HepG2 (cell line): ENCODE results near the gene LIM2. TPM values are rescaled to one million over a fixed set of nuclear protein-coding genes. Genes with fewer than 3 reads are reported as not detected.

Source experiments
- CENPBD1 ChIP-seq: sonication (generic); formaldehyde crosslinking; IDR thresholded peaks from 2 replicates; pipeline ENCODE4 v1.8.0; 2022; ENCODE audit warnings: missing genetic modification reagents, low read depth, mild to moderate bottlenecking, borderline replicate concordance
- HIVEP1 ChIP-seq: sonication (generic); formaldehyde crosslinking; IDR thresholded peaks from 2 replicates; pipeline ENCODE4 v1.4.0; 2020; ENCODE audit warnings: mild to moderate bottlenecking, missing genetic modification reagents
- HNF1A ChIP-seq, 2 experiments: sonication (generic) in 1 of 2; formaldehyde crosslinking in 1 of 2; IDR thresholded peaks; 2 replicates each; pipeline versions ENCODE4 v1.4.0 to v1.6.1; 2016 to 2020; ENCODE audit warnings: borderline replicate concordance in 1 of 2, low read depth in 1 of 2, mild to moderate bottlenecking in 1 of 2, missing genetic modification reagents in 1 of 2
- NRL ChIP-seq: sonication (generic); formaldehyde crosslinking; IDR thresholded peaks from 2 replicates; pipeline ENCODE4 v1.5.0; 2020; ENCODE audit warnings: missing genetic modification reagents, mild to moderate bottlenecking, moderate library complexity, borderline replicate concordance
- PATZ1 ChIP-seq: sonication (generic); formaldehyde crosslinking; IDR thresholded peaks from 2 replicates; pipeline ENCODE4 v1.4.0; 2020; ENCODE audit warnings: missing genetic modification reagents
- SRSF9 ChIP-seq: fragments of 200-400 bp; formaldehyde crosslinking; IDR thresholded peaks from 2 replicates; pipeline ENCODE4 v1.6.1; 2018; ENCODE audit warnings: borderline replicate concordance, mild to moderate bottlenecking, low read depth, low read length; ENCODE audit not compliant: insufficient read depth, poor library complexity, severe bottlenecking
- ZNF7 ChIP-seq: IDR thresholded peaks from 2 replicates; pipeline ENCODE4 v1.6.1; 2016; ENCODE audit warnings: missing biosample characterization, missing genetic modification reagents
- polyA plus RNA-seq, 8 experiments: library from polyadenylated mRNA; depleted of rRNA in 3 of 8; stranded (reverse) in 7 of 8; unstranded in 1 of 8; fragments of >200 nt; fragmentation: Illumina TruSeq in 4 of 8; extraction: Trizol in 4 of 8; gene quantifications; 2 replicates each; pipeline versions ENCODE4 v1.2.1 to v1.2.3, GENCODE V29; 2011 to 2016; ENCODE audit warnings: low read depth in 4 of 8, missing spikeins in 1 of 8, mixed read lengths in 1 of 8; ENCODE audit not compliant: insufficient read depth in 1 of 8
- total RNA-seq, 5 experiments: library from RNA; depleted of rRNA; stranded (reverse); fragments of >200 nt; fragmentation: Illumina TruSeq; extraction: Trizol; gene quantifications; 2 replicates each; pipeline ENCODE4 v1.2.3, GENCODE V29; 2016; ENCODE audit warnings: low read depth in 1 of 5

The LIM2 gene
- total and polyA plus RNA-seq, 2 of the 13 experiments (the other 11 are each of a cell fraction or from before 2014, with no cell fraction given): 1.3 TPM; not detected in 1

- TF ChIP-seq SRSF9 (no peak), PATZ1 (CRISPR knock-in tag) (no peak), CENPBD1 (CRISPR knock-in tag) (no peak), HNF1A (IDR thresholded peaks at IDR 0.05; ENCODE audit: low read depth) (no peak), HNF1A (CRISPR knock-in tag; IDR thresholded peaks at IDR 0.05; ENCODE audit: borderline replicate concordance) (no peak), HIVEP1 (CRISPR knock-in tag) (no peak), ZNF7 (CRISPR knock-in tag) (no peak), NRL (CRISPR knock-in tag) (no peak)
Measured at GRCh38 chr19:51330366-51330765, 57.4 kb downstream of the LIM2 start (continued).

Other genes with a start within 250 kb of the LIM2 start
- gene SIGLEC7, start 245.7 kb downstream of the LIM2 start, total RNA-seq (2016; rRNA removed; fragmentation: Illumina TruSeq; extraction: Trizol): not detected in 2 replicates
- gene SIGLEC7, start 245.7 kb downstream of the LIM2 start, polyA plus RNA-seq (2011; rRNA removed): 0.17 TPM in 1 of 2 replicates, not detected in the other
- gene CD33, start 162.9 kb downstream of the LIM2 start, total RNA-seq (2016; rRNA removed; fragmentation: Illumina TruSeq; extraction: Trizol): 0.29 TPM in 1 of 2 replicates, not detected in the other
- 0.07 TPM in 1 of 2 replicates, not detected in the other for gene CD33, start 162.9 kb downstream of the LIM2 start, polyA plus RNA-seq (2011; rRNA removed)
- gene SIGLECL1, start 136.9 kb downstream of the LIM2 start, total RNA-seq (2016; rRNA removed; fragmentation: Illumina TruSeq; extraction: Trizol): not detected in 2 replicates
- not detected in 2 replicates for gene SIGLECL1, start 136.9 kb downstream of the LIM2 start, polyA plus RNA-seq (2011; rRNA removed)
- gene IGLON5, start 76.3 kb downstream of the LIM2 start, total RNA-seq (2016; rRNA removed; fragmentation: Illumina TruSeq; extraction: Trizol): 0.04 TPM in 1 of 2 replicates, not detected in the other
- gene IGLON5, start 76.3 kb downstream of the LIM2 start, polyA plus RNA-seq (2011; rRNA removed): 5.7 and 6.2 TPM in 2 replicates
- 1.8 and 2.7 TPM in 2 replicates for gene VSIG10L, start 45.8 kb downstream of the LIM2 start, total RNA-seq (2016; rRNA removed; fragmentation: Illumina TruSeq; extraction: Trizol)
- gene VSIG10L, start 45.8 kb downstream of the LIM2 start, polyA plus RNA-seq (2011; rRNA removed): 8.0 and 8.5 TPM in 2 replicates
- gene ETFB, start 21.6 kb downstream of the LIM2 start, total RNA-seq (2016; rRNA removed; fragmentation: Illumina TruSeq; extraction: Trizol): 678 and 853 TPM in 2 replicates
- gene ETFB, start 21.6 kb downstream of the LIM2 start, polyA plus RNA-seq (2011; rRNA removed): 1,171 and 1,314 TPM in 2 replicates
- gene CLDND2, start 19.0 kb downstream of the LIM2 start, total RNA-seq (2016; rRNA removed; fragmentation: Illumina TruSeq; extraction: Trizol): 1.1 and 1.8 TPM in 2 replicates
- 0.84 and 1.6 TPM in 2 replicates for gene CLDND2, start 19.0 kb downstream of the LIM2 start, polyA plus RNA-seq (2011; rRNA removed)
- not detected in 2 replicates for gene NKG7, start 15.3 kb downstream of the LIM2 start, total RNA-seq (2016; rRNA removed; fragmentation: Illumina TruSeq; extraction: Trizol)
- gene NKG7, start 15.3 kb downstream of the LIM2 start, polyA plus RNA-seq (2011; rRNA removed): 0.21 and 0.40 TPM in 2 replicates
- not detected in 2 replicates for gene C19orf84, start 2.6 kb upstream of the LIM2 start, total RNA-seq (2016; rRNA removed; fragmentation: Illumina TruSeq; extraction: Trizol)
- 0.05 and 0.20 TPM in 2 replicates for gene C19orf84, start 2.6 kb upstream of the LIM2 start, polyA plus RNA-seq (2011; rRNA removed)
- not detected in 2 replicates for gene SIGLEC10, start 29.7 kb upstream of the LIM2 start, total RNA-seq (2016; rRNA removed; fragmentation: Illumina TruSeq; extraction: Trizol)
- gene SIGLEC10, start 29.7 kb upstream of the LIM2 start, polyA plus RNA-seq (2011; rRNA removed): not detected in 2 replicates
- gene SIGLEC8, start 70.5 kb upstream of the LIM2 start, total RNA-seq (2016; rRNA removed; fragmentation: Illumina TruSeq; extraction: Trizol): not detected in 2 replicates
- not detected in 2 replicates for gene SIGLEC8, start 70.5 kb upstream of the LIM2 start, polyA plus RNA-seq (2011; rRNA removed)
- not detected in 2 replicates for gene CEACAM18, start 90.6 kb upstream of the LIM2 start, total RNA-seq (2016; rRNA removed; fragmentation: Illumina TruSeq; extraction: Trizol)
- not detected in 2 replicates for gene CEACAM18, start 90.6 kb upstream of the LIM2 start, polyA plus RNA-seq (2011; rRNA removed)
- gene SIGLEC12, start 113.8 kb upstream of the LIM2 start, total RNA-seq (2016; rRNA removed; fragmentation: Illumina TruSeq; extraction: Trizol): not detected in 2 replicates
- not detected in 2 replicates for gene SIGLEC12, start 113.8 kb upstream of the LIM2 start, polyA plus RNA-seq (2011; rRNA removed)
- gene SIGLEC6, start 143.7 kb upstream of the LIM2 start, total RNA-seq (2016; rRNA removed; fragmentation: Illumina TruSeq; extraction: Trizol): not detected in 2 replicates
- not detected in 2 replicates for gene SIGLEC6, start 143.7 kb upstream of the LIM2 start, polyA plus RNA-seq (2011; rRNA removed)
- 1.5 and 2.3 TPM in 2 replicates for gene ZNF175, start 183.3 kb upstream of the LIM2 start, total RNA-seq (2016; rRNA removed; fragmentation: Illumina TruSeq; extraction: Trizol)
- gene ZNF175, start 183.3 kb upstream of the LIM2 start, polyA plus RNA-seq (2011; rRNA removed): 1.1 and 1.2 TPM in 2 replicates
- gene SIGLEC5, start 242.4 kb upstream of the LIM2 start, total RNA-seq (2016; rRNA removed; fragmentation: Illumina TruSeq; extraction: Trizol): not detected in 2 replicates
- gene SIGLEC5, start 242.4 kb upstream of the LIM2 start, polyA plus RNA-seq (2011; rRNA removed): not detected in 2 replicates